SK-N-SH (cell line): Measurements from ENCODE around the gene CENPE. TPM values are rescaled to one million over a fixed set of nuclear protein-coding genes. Genes with fewer than 3 reads are reported as not detected.

Experiments used
- CTCF ChIA-PET: fragments of 300-600, 350-600 bp; formaldehyde crosslinking; extraction: SDS; loops from one replicate; lab custom pipeline; 2021; lab: Yijun Ruan, JAX
- POLR2A ChIA-PET: fragments of 350-600 bp; sonication (Branson Sonifier 250); formaldehyde crosslinking; extraction: SDS; loops from one replicate; lab custom pipeline; 2020; ENCODE audit warnings: antibody characterized with exemption, inconsistent platforms; lab: Yijun Ruan, JAX
- DNase-seq: peaks from one replicate; pipeline ENCODE4 v3.0.0; 2012
- H2AFZ ChIP-seq: fragments of 200-600 bp; sonication (generic); 2 replicates; pipeline ENCODE4 v1.8.1; 2016; ENCODE audit warnings: antibody characterized with exemption, mild to moderate bottlenecking, low read depth
- H3F3A ChIP-seq: fragments of 200-600 bp; sonication (generic); replicated peaks from 2 replicates; pipeline ENCODE3; 2016; ENCODE audit warnings: antibody characterized with exemption, mild to moderate bottlenecking; ENCODE audit not compliant: insufficient read depth
- H3K27ac ChIP-seq, 2 experiments: fragments of 200-500 bp in 1 of 2; fragments of 200-600 bp in 1 of 2; sonication (Bioruptor generic) in 1 of 2; sonication (generic), shearing (Covaris generic) in 1 of 2; 2 replicates each; pipeline versions ENCODE4 v1.5.1 to v1.6.1; 2014 to 2016; ENCODE audit warnings: low read depth in 2 of 2, inconsistent platforms in 1 of 2, low read length in 1 of 2, mild to moderate bottlenecking in 1 of 2, mixed read lengths in 1 of 2
- H3K27me3 ChIP-seq: fragments of 200-600 bp; sonication (generic), shearing (Covaris generic); 2 replicates; pipeline ENCODE4 v1.6.1; 2016; ENCODE audit warnings: mixed run types; ENCODE audit not compliant: insufficient read depth
- H3K36me3 ChIP-seq, 2 experiments: fragments of 200-500 bp in 1 of 2; fragments of 200-600 bp in 1 of 2; sonication (Bioruptor generic) in 1 of 2; sonication (generic) in 1 of 2; replicated peaks in 1 of 2; 2 replicates each; pipeline versions ENCODE3 to v1.5.1; 2014 to 2016; ENCODE audit warnings: low read length in 1 of 2, mild to moderate bottlenecking in 1 of 2; ENCODE audit not compliant: insufficient read depth in 2 of 2, control insufficient read depth in 1 of 2
- H3K4me1 ChIP-seq, 2 experiments: fragments of 200-500 bp in 1 of 2; fragments of 200-600 bp in 1 of 2; sonication (Bioruptor generic) in 1 of 2; sonication (generic), shearing (Covaris generic) in 1 of 2; 2 replicates each; pipeline versions ENCODE4 v1.5.1 to v1.6.1; 2014 to 2016; ENCODE audit warnings: low read depth in 1 of 2, low read length in 1 of 2, mixed run types in 1 of 2; ENCODE audit not compliant: insufficient read depth in 2 of 2, control insufficient read depth in 1 of 2
- H3K4me2 ChIP-seq: fragments of 200-600 bp; sonication (generic), shearing (Covaris generic); 2 replicates; pipeline ENCODE4 v1.6.1; 2017; ENCODE audit warnings: mixed run types
- H3K4me3 ChIP-seq, 2 experiments: fragments of 200-500 bp in 1 of 2; fragments of 200-600 bp in 1 of 2; sonication (Bioruptor generic) in 1 of 2; sonication (generic), shearing (Covaris generic) in 1 of 2; 2 replicates each; pipeline versions ENCODE4 v1.5.1 to v1.8.1; 2014 to 2016; ENCODE audit warnings: low read depth in 2 of 2, inconsistent platforms in 1 of 2, low read length in 1 of 2, mild to moderate bottlenecking in 1 of 2, mixed read lengths in 1 of 2, moderate library complexity in 1 of 2
- H3K79me2 ChIP-seq: fragments of 200-600 bp; sonication (generic); 2 replicates; pipeline ENCODE4 v1.8.1; 2017; ENCODE audit warnings: mild to moderate bottlenecking; ENCODE audit not compliant: insufficient read depth
- H3K9ac ChIP-seq: fragments of 200-600 bp; sonication (generic); 2 replicates; pipeline ENCODE4 v1.6.1; 2017; ENCODE audit warnings: mixed run types
- H3K9me2 ChIP-seq: fragments of 200-600 bp; sonication (generic); 2 replicates; pipeline ENCODE4 v1.6.1; 2017; ENCODE audit warnings: mixed run types
- H3K9me3 ChIP-seq: fragments of 200-600 bp; sonication (generic); 2 replicates; pipeline ENCODE4 v1.6.1; 2017; ENCODE audit warnings: mixed run types, mild to moderate bottlenecking, moderate library complexity
- H4K20me1 ChIP-seq: fragments of 200-600 bp; sonication (generic); 2 replicates; pipeline ENCODE4 v1.6.1; 2017; ENCODE audit warnings: mild to moderate bottlenecking, mixed run types; ENCODE audit not compliant: insufficient read depth
- ELF1 ChIP-seq: IDR thresholded peaks from 2 replicates; pipeline ENCODE4 v1.4.0; 2012
- EP300 ChIP-seq, 2 experiments: IDR thresholded peaks; 2 replicates each; pipeline versions ENCODE4 v1.4.0 to v1.6.1; 2012; ENCODE audit warnings: borderline replicate concordance in 1 of 2, low read depth in 1 of 2, low read length in 1 of 2
- EZH2phosphoT487 ChIP-seq: fragments of 200-600 bp; sonication (generic); IDR thresholded peaks from 2 replicates; pipeline ENCODE4 v1.6.1; 2017; ENCODE audit warnings: low read depth, mixed run types, mild to moderate bottlenecking, antibody characterized with exemption, moderate library complexity, borderline replicate concordance
- FOSL2 ChIP-seq: IDR thresholded peaks from 2 replicates; pipeline ENCODE4 v1.4.0; 2012; ENCODE audit warnings: low read depth, mild to moderate bottlenecking, moderate library complexity, borderline replicate concordance
- JUND ChIP-seq: IDR thresholded peaks from 2 replicates; pipeline ENCODE4 v1.4.0; 2012
- MXI1 ChIP-seq: IDR thresholded peaks from 2 replicates; pipeline ENCODE4 v1.6.1; 2012; ENCODE audit warnings: mild to moderate bottlenecking, low read depth, low read length, improper control_type of control experiment
- NFIC ChIP-seq: IDR thresholded peaks from 2 replicates; pipeline ENCODE4 v1.4.0; 2012; ENCODE audit warnings: borderline replicate concordance
- NRF1 ChIP-seq: IDR thresholded peaks from 2 replicates; pipeline ENCODE4 v1.6.1; 2012; ENCODE audit warnings: low read depth, mild to moderate bottlenecking, low read length
- POLR2AphosphoS5 ChIP-seq: IDR thresholded peaks from 2 replicates; pipeline ENCODE4 v1.6.1; 2012; ENCODE audit warnings: low read depth, low read length
- REST ChIP-seq: IDR thresholded peaks from 2 replicates; pipeline ENCODE4 v1.6.1; 2012; ENCODE audit warnings: mild to moderate bottlenecking, low read depth, low read length, moderate library complexity
- RXRA ChIP-seq: IDR thresholded peaks from 2 replicates; pipeline ENCODE4 v1.4.0; 2012; ENCODE audit warnings: low read depth, mild to moderate bottlenecking, borderline replicate concordance
- TAF1 ChIP-seq: IDR thresholded peaks from 2 replicates; pipeline ENCODE4 v1.6.1; 2012; ENCODE audit warnings: low read depth, mild to moderate bottlenecking, low read length, moderate library complexity, borderline replicate concordance
- TCF12 ChIP-seq: IDR thresholded peaks from 2 replicates; pipeline ENCODE4 v1.4.0; 2012
- TEAD4 ChIP-seq: IDR thresholded peaks from 2 replicates; pipeline ENCODE4 v1.4.0; 2012; ENCODE audit warnings: mild to moderate bottlenecking, borderline replicate concordance; ENCODE audit not compliant: insufficient read depth
- WGBS: methylation state at CpG from one replicate; pipeline ENCODE4 v1.1.6; 2017; ENCODE audit warnings: low lambda C conversion rate; 5-methylcytosine and 5-hydroxymethylcytosine counted together
- polyA plus RNA-seq, 3 experiments: library from polyadenylated mRNA; depleted of rRNA; stranded (reverse); fragments of >200 nt; gene quantifications; 2 replicates each; pipeline ENCODE4 v1.2.3, GENCODE V29; 2012
- TF ChIP-seq, protein P1 (sequence below): fragments of 150-350 bp; IDR thresholded peaks from 2 replicates; pipeline ENCODE4 v1.6.1; 2017; ENCODE audit warnings: antibody characterized with exemption, low read length, low read depth, borderline replicate concordance

The CENPE gene
- polyA plus RNA-seq, 1 of the 3 experiments (the other 2 are of a cell fraction), result 1.7 TPM

- WGBS, result 97% methylated on average over 2 of the region's 2 CpGs
- no peak overlapping the region for H3K9ac ChIP-seq
- CTCF ChIA-PET, result interaction anchor here (1.2 kb wide), 1 partner anchor 14 kb away, joined by 3 read pairs; no protein-coding TSS in a partner anchor
- TF ChIP-seq TEAD4 (no peak), JUND (no peak), MXI1 (no peak), REST (no peak), ELF1 (no peak), NFIC (no peak), EP300 (IDR thresholded peaks at IDR 0.05; ENCODE audit: borderline replicate concordance in 1 of 2, low read depth in 1 of 2, low read length in 1 of 2) (no peak), FOSL2 (no peak), TAF1 (no peak), EZH2phosphoT487 (no peak), TCF12 (no peak), RXRA (no peak), NRF1 (no peak), POLR2AphosphoS5 (no peak)
- TF ChIP-seq, protein P1, sequence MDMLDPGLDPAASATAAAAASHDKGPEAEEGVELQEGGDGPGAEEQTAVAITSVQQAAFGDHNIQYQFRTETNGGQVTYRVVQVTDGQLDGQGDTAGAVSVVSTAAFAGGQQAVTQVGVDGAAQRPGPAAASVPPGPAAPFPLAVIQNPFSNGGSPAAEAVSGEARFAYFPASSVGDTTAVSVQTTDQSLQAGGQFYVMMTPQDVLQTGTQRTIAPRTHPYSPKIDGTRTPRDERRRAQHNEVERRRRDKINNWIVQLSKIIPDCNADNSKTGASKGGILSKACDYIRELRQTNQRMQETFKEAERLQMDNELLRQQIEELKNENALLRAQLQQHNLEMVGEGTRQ, result no peak
- H3K4me3 ChIP-seq, result no peak overlapping the region
- H3K36me3 ChIP-seq, result peaks cover 26 to 36% of the 10 kb centered on the region in 2 experiments
- no peaks in the 10 kb centered on the region for H3K9me3 ChIP-seq
- no peaks in the 10 kb centered on the region for H3K27me3 ChIP-seq
- H3K4me1 ChIP-seq, result peaks cover 0 to 5% of the 10 kb centered on the region in 2 experiments; a peak in 1 of 4 replicates
- H3F3A ChIP-seq, result peaks cover 5% of the 10 kb centered on the region
- H3K27ac ChIP-seq, result no peak overlapping the region
- H3K9me2 ChIP-seq, result no peaks in the 10 kb centered on the region
- H3K4me2 ChIP-seq, result no peak overlapping the region
- POLR2A ChIA-PET, result no interaction called here
- H4K20me1 ChIP-seq, result no peaks in the 10 kb centered on the region
- DNase-seq, result no peak
- H3K79me2 ChIP-seq, result no peaks in the 10 kb centered on the region
- H2AFZ ChIP-seq, result peak overlapping the region; percentile 58; the same call in 1 of the 2 replicates
Observed at GRCh38 chr4:103105558-103106356, 92.4 kb downstream of the CENPE start.
